HUES48 (cell line): ENCODE results near the gene EXOC3L4.

Experiments used
- H3K27ac ChIP-seq: one replicate; pipeline ENCODE4 v1.7.0; 2013; ENCODE audit warnings: low read depth, low read length, inconsistent platforms
- H3K27me3 ChIP-seq: 2 replicates; pipeline ENCODE4 v1.6.1; 2013; ENCODE audit warnings: mild to moderate bottlenecking, low read length; ENCODE audit not compliant: control insufficient read depth, insufficient read depth
- H3K36me3 ChIP-seq: 2 replicates; pipeline ENCODE4 v1.6.1; 2013; ENCODE audit warnings: low read length; ENCODE audit not compliant: control insufficient read depth, insufficient read depth
- H3K4me1 ChIP-seq: 2 replicates; pipeline ENCODE4 v1.6.1; 2013; ENCODE audit warnings: mild to moderate bottlenecking, low read length; ENCODE audit not compliant: control insufficient read depth, insufficient read depth
- H3K4me3 ChIP-seq: 2 replicates; pipeline ENCODE4 v1.5.1; 2013; ENCODE audit warnings: mild to moderate bottlenecking, low read depth, low read length
- H3K9ac ChIP-seq: 2 replicates; pipeline ENCODE4 v1.6.1; 2013; ENCODE audit warnings: mild to moderate bottlenecking, low read depth, low read length, moderate library complexity
- H3K9me3 ChIP-seq: 2 replicates; pipeline ENCODE4 v1.6.1; 2013; ENCODE audit warnings: low read length; ENCODE audit not compliant: control insufficient read depth, insufficient read depth

EXOC3L4 gene

DNA sequence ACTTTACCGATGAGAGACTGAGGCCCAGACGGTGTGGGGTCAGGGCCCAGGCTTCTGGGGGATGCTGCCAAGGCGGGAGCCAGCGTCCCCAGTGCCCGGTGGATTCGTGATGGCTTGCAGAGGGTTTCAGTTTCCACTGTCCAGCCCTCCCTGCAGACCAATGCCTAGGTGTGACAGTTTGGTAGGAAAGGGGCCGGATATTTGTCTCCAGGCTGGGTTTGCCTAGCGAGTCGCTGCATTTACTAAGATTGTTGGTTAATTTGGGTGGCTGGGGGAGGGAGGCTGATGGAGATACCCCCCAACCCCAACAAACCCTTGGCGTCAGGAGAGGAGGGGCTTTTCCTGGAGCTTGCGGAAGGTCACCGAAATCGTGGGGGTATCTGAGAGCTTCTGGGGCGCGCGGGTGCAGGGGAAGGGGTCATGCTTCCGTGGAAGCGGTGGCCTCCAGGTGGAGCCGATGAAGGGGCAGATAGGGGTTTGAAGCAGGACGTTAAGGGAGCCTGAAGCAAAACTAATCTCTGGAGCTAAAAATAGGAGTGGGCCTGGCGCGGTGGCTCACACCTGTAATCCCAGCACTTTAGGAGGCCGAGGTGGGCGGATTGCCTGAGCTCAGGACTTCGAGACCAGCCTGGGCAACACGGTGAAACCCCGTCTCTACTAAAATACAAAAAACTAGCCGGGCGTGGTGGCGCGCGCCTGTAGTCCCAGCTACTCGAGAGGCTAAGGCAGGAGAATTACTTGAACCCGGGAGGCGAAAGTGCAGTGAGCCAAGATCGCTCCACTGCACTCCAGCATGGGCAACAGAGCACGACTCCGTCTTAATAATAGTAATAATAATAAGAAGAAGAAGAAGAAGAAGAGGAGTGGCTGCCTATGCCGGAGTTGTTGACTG, 36.1 kb upstream of the EXOC3L4 start:
- Histone ChIP-seq H3K27ac (peak overlapping the region; percentile 42), H3K4me1 (0 out of 2 replicates have a peak, but pooled peaks cover 7% of the 10 kb centered on the region), H3K9me3 (no peaks in the 10 kb centered on the region), H3K4me3 (peak overlapping the region; percentile 88), H3K9ac (0 out of 2 replicates have a peak overlapping the region, but pooled peaks have one; percentile 35), H3K36me3 (no peaks in the 10 kb centered on the region), H3K27me3 (no peaks in the 10 kb centered on the region; the same call in 1 of the 2 replicates)

DNA sequence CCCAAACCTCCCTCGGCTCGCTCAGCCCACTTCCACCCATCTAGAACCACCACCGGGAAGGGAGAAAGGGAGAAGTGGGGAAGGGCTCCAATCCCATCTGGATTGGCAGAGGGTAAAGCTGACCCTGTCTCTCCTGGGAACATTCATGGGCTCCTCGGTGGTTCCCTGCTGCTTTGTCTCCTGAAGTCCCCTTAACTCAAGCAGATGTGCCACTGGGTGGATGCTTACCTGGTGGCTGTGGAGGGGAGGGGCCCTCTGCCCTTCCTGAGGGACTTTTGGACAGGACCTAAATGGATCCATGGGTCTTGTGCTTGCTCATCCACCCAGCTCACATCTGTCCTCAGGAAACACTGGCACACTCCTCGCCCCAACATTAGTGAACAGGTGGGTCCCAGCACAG, 35.0 kb upstream of the EXOC3L4 start:
- Histone ChIP-seq H3K4me3 (no peak overlapping the region), H3K9me3 (no peaks in the 10 kb centered on the region), H3K27ac (no peak overlapping the region), H3K36me3 (no peaks in the 10 kb centered on the region), H3K9ac (no peak overlapping the region), H3K27me3 (no peaks in the 10 kb centered on the region; the same call in 1 of the 2 replicates), H3K4me1 (0 out of 2 replicates have a peak, but pooled peaks cover 7% of the 10 kb centered on the region)

DNA sequence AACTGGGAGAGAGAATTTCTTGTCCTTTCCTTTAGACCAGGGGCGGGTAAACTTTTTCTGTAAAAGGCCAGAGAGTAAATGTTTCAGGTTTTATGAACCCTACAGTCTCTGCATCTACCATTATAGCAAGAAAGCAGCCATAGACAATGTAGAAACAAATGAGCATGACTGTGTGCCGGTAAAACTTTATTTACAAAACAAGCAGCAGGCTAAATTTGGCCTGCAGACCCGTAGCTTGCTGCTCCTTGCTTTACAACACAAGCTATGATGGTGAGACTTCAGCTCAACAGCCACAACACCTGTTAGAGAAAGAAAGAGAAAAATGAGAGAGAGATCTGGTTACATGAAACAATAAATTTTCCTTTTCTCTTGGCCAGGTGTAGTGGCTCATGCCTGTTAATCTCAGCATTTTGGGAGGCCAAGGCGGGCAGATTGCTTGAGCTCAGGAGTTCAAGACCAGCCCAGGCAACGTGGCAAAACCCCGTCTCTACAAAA, 33.0 kb upstream of the EXOC3L4 start:
- no peak overlapping the region for H3K9ac ChIP-seq
- no peaks in the 10 kb centered on the region for H3K36me3 ChIP-seq
- no peaks in the 10 kb centered on the region for H3K4me1 ChIP-seq
- H3K4me3 ChIP-seq = no peak overlapping the region
- H3K27ac ChIP-seq = no peak overlapping the region
- H3K27me3 ChIP-seq = no peaks in the 10 kb centered on the region; the same call in 1 of the 2 replicates
- H3K9me3 ChIP-seq = no peaks in the 10 kb centered on the region

DNA sequence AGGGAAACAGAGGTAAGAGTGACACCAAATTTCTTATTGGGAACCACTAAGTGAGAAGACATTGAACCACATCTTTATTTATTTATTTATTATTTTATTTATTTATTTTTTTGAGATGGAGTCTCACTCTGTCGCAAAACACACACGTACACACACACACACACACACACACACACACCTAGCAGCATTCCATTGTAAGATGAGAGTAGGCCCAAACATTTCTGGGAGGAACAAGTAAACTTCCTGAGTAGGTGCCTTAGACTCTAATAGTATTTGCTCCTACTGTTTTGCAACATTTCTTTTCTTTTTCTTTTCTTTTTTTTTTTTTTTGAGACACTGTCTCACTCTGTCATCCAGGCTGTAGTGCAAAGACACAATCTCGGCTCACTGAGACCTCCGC, 30.1 kb upstream of the EXOC3L4 start:
- Histone ChIP-seq H3K27ac (no peak overlapping the region), H3K4me1 (no peaks in the 10 kb centered on the region), H3K4me3 (no peak overlapping the region), H3K9ac (no peak overlapping the region), H3K9me3 (no peaks in the 10 kb centered on the region), H3K27me3 (no peaks in the 10 kb centered on the region; the same call in 1 of the 2 replicates), H3K36me3 (no peaks in the 10 kb centered on the region)

DNA sequence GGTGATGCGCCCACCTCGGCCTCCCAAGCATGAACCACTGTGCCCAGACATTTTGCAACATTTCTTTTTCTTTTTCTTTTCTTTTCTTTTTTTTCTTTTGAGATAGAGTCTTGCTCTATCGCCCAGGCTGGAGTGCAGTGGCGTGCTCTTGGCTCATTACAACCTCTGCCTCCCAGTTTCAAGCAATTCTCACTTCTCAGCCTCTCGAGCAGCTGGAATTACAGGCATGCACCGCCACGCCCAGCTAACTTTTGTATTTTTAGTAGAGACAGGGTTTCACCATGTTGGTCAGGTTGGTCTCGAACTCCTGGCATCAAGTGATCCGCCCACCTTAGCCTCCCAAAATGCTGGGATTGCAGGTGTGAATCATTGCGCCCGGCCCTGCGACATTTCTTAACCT, 29.5 kb upstream of the EXOC3L4 start:
- no peaks in the 10 kb centered on the region; the same call in 1 of the 2 replicates for H3K27me3 ChIP-seq
- H3K27ac ChIP-seq = no peak overlapping the region
- no peaks in the 10 kb centered on the region for H3K4me1 ChIP-seq
- no peaks in the 10 kb centered on the region for H3K36me3 ChIP-seq
- no peaks in the 10 kb centered on the region for H3K9me3 ChIP-seq
- no peak overlapping the region for H3K9ac ChIP-seq
- no peak overlapping the region for H3K4me3 ChIP-seq

DNA sequence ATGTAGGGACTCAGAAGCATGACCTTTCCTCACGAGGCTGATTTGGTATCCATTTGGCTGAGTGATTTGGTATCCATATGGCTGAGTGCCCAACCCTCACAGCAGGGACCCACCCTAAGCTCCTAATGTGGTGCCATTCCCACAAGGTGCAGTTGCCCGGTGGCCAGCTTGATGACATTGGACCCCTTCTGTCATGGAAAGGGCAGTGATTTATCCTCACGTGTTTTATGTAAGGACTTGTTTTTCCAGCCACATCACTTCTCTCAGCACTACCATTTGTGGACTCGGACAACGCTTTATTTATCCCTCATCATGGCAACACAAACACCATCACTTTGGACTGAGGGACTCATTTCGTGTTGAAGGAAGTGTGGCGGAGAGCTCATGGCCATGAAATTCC, 28.7 kb upstream of the EXOC3L4 start:
- Histone ChIP-seq H3K9ac (no peak overlapping the region), H3K4me3 (no peak overlapping the region), H3K27me3 (no peaks in the 10 kb centered on the region; the same call in 1 of the 2 replicates), H3K36me3 (no peaks in the 10 kb centered on the region), H3K27ac (no peak overlapping the region), H3K4me1 (no peaks in the 10 kb centered on the region), H3K9me3 (no peaks in the 10 kb centered on the region)

DNA sequence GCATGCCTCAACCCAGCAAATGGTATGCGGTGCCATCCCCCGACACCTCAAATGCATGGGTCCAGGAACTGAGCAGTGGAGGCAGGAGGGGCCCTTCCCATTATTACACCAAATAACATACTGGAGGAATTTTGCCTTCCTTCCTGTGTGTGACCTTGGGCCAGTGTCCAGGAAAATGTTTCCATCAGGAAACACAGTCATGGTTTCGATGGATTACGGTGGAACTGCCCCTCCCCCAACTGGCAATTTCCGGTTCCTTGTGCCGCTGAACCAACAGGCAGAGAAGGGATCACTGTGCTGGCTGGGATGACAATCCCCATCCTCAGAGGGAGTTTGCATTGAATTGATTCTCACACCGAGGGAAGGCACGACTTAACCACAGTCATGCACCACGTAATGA, 28.1 kb upstream of the EXOC3L4 start:
- H3K4me1 ChIP-seq = no peaks in the 10 kb centered on the region
- no peaks in the 10 kb centered on the region for H3K36me3 ChIP-seq
- no peaks in the 10 kb centered on the region; the same call in 1 of the 2 replicates for H3K27me3 ChIP-seq
- no peak overlapping the region for H3K9ac ChIP-seq
- no peaks in the 10 kb centered on the region for H3K9me3 ChIP-seq
- no peak overlapping the region for H3K4me3 ChIP-seq
- H3K27ac ChIP-seq = no peak overlapping the region

DNA sequence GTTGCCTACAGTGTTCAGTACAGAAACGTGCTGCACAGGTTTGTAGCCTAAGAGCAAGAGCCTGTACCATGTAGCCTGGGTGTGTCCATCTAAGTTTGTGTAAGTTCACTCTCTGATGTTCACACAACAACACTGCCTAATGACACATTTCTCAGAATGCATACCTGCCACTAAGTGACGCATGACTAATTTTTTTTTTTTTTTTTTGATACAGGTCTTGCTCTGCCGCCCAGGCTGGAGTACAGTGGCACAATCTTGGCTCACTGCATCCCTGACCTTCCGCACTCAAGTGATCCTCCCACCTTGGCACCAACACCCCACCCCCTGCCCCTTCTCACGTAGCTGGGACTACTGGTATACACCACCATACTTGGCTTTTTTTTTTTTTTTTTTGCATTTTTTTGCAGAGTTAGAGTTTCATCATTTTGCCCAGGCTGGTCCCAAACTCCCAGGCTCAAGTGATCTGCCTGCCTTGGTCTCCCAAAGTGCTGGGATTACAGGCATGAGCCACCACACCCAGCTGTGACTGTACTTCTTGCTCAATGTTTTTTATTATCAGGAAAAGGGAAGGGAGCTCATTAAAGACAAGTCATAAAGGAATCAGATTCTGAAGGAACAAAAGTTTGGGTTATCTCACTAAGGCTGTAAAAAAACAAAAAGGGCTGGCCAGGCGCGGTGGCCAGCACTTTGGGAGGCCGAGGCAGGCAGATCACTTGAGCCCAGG, 27.1 kb upstream of the EXOC3L4 start:
- H3K27me3 ChIP-seq = no peaks in the 10 kb centered on the region; the same call in 1 of the 2 replicates
- H3K27ac ChIP-seq = no peak overlapping the region
- no peaks in the 10 kb centered on the region for H3K4me1 ChIP-seq
- H3K36me3 ChIP-seq = no peaks in the 10 kb centered on the region
- no peaks in the 10 kb centered on the region for H3K9me3 ChIP-seq
- no peak overlapping the region for H3K4me3 ChIP-seq
- H3K9ac ChIP-seq = no peak overlapping the region

DNA sequence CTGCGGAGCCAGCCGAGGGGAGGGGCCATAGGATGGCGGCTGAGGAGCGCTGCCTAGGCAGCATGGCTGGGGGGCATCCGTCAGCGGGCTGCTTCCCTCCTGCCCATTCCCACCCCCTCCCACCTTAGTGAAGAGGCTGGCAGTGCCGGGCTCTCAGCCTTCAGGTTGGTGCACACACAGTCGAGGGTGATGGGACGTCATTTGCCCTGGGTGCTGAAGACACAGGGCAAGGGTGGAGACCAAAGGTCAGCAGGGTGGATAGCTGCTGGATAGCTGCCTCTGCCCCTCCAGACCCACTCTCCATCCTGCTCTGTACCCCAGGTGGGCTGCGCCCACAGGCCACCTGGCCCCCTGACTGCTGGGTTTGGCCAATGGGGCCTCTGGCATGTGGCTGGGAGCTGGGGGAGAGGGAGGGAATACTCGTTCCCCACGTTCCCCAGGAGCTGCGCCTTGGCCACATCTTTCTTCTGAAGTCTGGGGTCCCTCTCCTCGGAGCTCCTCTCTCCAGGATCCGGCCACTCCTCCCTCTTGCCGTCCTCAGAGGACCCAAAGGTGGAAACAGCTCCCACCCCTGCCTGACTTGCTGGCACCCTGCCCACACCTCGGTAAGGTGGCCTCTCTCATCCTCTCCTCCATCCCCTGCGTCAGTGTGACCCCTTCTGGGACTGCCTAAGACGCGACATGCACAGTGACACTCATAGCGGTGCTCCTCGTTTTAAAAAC, 26.0 kb upstream of the EXOC3L4 start:
- H3K27ac ChIP-seq = no peak overlapping the region
- no peaks in the 10 kb centered on the region for H3K27me3 ChIP-seq
- no peaks in the 10 kb centered on the region for H3K4me1 ChIP-seq
- no peaks in the 10 kb centered on the region for H3K9me3 ChIP-seq
- no peak overlapping the region for H3K9ac ChIP-seq
- no peaks in the 10 kb centered on the region for H3K36me3 ChIP-seq
- H3K4me3 ChIP-seq = no peak overlapping the region

DNA sequence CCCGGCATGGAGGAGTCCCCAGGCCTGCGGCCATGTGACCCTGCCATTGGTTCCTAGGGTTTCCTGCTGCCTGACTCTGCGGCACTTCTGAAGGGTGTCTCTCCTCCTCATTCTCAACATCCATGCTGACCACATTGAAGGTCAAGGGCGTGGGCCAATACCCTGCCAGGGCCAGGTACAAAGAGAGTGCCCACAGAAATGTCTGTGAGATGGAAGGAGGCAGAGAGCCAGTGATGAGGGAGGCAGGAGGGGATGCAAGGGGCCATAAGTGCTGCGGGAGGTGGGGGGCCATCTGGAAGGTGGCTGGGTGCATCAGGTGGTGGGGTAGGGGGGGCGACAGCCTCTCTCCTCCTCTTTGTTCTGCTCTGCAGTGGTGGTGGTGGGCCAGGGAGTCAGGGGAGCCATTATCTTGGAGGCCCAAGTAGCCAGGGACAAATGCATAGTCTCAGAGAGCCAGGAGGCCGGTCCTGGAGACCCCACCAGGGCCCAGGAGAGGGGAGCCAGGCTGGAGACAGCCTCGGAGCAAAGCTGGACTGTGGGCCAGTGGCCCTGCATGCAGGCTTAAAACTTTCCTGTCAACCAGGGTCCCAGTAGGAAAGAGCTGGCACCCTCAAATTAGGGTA, 24.2 kb upstream of the EXOC3L4 start:
- no peaks in the 10 kb centered on the region for H3K4me1 ChIP-seq
- H3K27ac ChIP-seq = no peak overlapping the region
- no peak overlapping the region for H3K4me3 ChIP-seq
- no peak overlapping the region for H3K9ac ChIP-seq
- no peaks in the 10 kb centered on the region for H3K9me3 ChIP-seq
- no peaks in the 10 kb centered on the region for H3K36me3 ChIP-seq
- H3K27me3 ChIP-seq = peaks cover 4% of the 10 kb centered on the region; the same call in 1 of the 2 replicates
